ENCODE measurements around the gene WDR43. TPM values are rescaled to one million over a fixed set of nuclear protein-coding genes. Genes with fewer than 3 reads are reported as not detected.

The WDR43 gene
- total RNA-seq, 8 experiments from 2014 or later, result 21.9 to 87.5 (median 40.8) TPM

DNA sequence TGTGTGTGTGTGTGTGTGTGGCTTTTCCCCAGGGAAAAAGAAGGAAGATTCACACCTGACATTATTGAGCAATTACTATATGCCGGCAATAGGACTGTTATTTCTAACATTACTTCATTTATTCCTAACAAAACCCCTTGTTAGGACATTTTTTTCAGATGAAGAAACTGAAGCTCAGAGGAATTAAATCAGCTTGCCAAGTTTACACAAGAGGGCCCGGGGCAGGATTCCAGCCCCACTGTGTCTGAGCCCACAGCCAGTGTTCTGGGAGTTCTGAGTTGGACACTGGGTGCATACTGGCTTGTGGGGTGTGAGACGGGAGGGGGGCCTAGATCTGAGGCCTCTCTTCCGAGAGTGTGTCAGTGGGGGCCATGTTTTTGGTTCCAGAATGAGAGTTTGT, 96.6 kb downstream of the WDR43 start:
- 0 to 100% (median 61%) methylated on average over 1 to 3 of the region's 4 CpGs; no CpG with 5 or more reads in 5 of the 10 experiments for WGBS, 10 experiments
- ATAC-seq (replicated peaks in 6 of 8), result peak in 3 of 8 experiments; percentile 7 to 22 (median 9)
- peaks cover 0 to 19% of the 10 kb centered on the region in 2 donors for H3K4me1 ChIP-seq (replicated peaks in 1 of 2)
- H3K27ac ChIP-seq, result no peak overlapping the region
- in situ Hi-C loops (cut with MboI; ENCODE audit: low pct_unique_long_range_greater_than_20kb in 2 of 9, low sequenced_read_pairs in 9 of 9, unreplicated experiment in 9 of 9), result no loop called here
- no peak overlapping the region for H3K4me3 ChIP-seq

DNA sequence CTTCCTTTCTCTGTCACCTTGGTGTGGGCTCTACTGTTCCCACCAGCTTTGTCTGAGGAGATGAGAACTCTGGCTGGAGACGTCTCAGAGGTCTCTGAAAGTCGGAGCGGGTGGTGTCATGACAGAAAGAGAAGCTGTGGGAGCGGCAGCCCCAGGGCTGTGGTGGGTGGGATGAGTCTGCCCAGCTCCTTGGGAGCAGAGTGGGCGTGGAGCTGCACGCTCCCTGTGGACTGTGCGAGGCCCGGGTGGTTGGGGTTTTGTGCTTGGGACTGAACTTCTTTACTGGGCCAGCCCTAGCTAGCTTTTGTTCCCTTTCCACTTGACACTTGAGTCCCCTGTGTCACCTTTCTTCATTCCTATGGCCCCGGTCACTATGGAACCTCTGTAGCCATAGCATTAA, 97.0 kb downstream of the WDR43 start:
- 26 to 86% (median 80%) methylated on average over 1 to 4 of the region's 9 CpGs; no CpG with 5 or more reads in 7 of the 10 experiments for WGBS, 10 experiments
- in situ Hi-C loops (cut with MboI; ENCODE audit: low pct_unique_long_range_greater_than_20kb in 2 of 9, low sequenced_read_pairs in 9 of 9, unreplicated experiment in 9 of 9), result no loop called here
- peaks cover 0 to 19% of the 10 kb centered on the region in 2 donors for H3K4me1 ChIP-seq (replicated peaks in 1 of 2)
- ATAC-seq (replicated peaks in 6 of 8), result peak in 6 of 8 experiments; percentile 13 to 63 (median 52)
- no peak overlapping the region for H3K4me3 ChIP-seq
- no peak overlapping the region for H3K27ac ChIP-seq

DNA sequence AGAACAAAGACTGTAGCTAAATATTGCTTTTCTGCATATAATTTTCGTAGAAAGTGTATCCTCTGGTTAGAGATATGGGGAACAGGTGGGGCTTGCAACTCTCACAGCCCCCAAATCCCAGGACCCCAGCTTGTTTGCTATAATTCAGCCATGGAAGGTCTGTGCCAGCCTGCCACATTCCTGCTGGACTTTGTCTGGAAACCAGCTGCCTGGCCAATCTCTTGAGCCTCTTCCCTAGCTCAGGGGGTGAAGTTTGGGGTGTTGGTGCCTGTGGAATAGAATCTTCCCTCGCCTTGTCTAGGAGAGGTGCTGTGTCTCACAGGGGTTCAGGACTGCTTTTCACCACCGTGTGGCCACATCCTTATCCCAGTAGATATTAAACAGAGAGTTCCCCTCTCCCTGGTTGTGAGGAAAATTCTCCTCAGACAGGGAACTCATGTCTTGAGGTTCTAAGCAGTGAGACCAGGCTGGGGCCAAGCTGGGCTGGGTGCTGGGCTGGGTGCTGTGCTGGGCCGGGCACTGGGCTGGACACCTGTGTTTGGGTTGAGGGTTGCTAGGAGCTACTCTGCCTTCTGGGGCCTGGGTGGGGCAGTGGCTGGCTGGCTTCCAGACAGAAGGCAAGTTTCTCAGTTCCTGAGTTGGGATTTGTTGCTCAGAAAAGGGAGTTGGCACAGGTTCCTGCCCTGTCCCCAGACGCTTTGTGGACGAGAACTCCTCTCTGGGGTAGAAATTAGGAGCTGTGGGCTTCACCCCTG, 98.9 kb downstream of the WDR43 start:
- H3K4me3 ChIP-seq, result no peak overlapping the region
- in situ Hi-C loops (cut with MboI; ENCODE audit: low pct_unique_long_range_greater_than_20kb in 2 of 9, low sequenced_read_pairs in 9 of 9, unreplicated experiment in 9 of 9), result no loop called here
- ATAC-seq (replicated peaks in 6 of 8), result peak in 5 of 8 experiments; percentile 25 to 95 (median 56)
- H3K4me1 ChIP-seq (replicated peaks in 1 of 2), result peaks cover 0 to 27% of the 10 kb centered on the region in 2 donors
- WGBS, 10 experiments, result 38 to 86% (median 66%) methylated on average over 1 to 5 of the region's 6 CpGs; no CpG with 5 or more reads in 2 of the 10 experiments
- no peak overlapping the region for H3K27ac ChIP-seq

DNA sequence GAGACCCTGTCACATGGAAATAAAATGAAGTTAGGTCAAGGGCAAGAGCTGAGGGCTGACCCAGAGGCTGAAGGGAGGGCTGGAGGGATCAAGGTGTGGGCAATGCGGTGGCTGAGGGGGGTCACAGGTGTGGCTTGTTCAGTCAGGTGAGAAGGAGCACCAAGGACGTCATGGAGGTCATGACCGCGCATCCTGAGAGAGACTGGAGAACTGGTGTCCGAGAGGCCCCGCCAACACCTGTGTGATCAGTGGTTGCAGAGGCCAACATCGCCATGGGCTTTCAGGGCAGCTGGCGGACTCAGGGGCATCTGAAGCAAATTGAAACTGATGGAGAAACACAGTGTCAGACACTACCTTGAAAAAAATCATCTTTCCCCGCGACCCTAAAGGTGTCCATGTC, 99.6 kb downstream of the WDR43 start:
- 60 to 100% (median 96%) methylated on average over 1 to 5 of the region's 10 CpGs; no CpG with 5 or more reads in 6 of the 10 experiments for WGBS, 10 experiments
- H3K27ac ChIP-seq, result no peak overlapping the region
- no peak for ATAC-seq (replicated peaks in 6 of 8)
- in situ Hi-C loops (cut with MboI; ENCODE audit: low pct_unique_long_range_greater_than_20kb in 2 of 9, low sequenced_read_pairs in 9 of 9, unreplicated experiment in 9 of 9), result no loop called here
- H3K4me1 ChIP-seq (replicated peaks in 1 of 2), result peaks cover 0 to 27% of the 10 kb centered on the region in 2 donors
- no peak overlapping the region for H3K4me3 ChIP-seq

DNA sequence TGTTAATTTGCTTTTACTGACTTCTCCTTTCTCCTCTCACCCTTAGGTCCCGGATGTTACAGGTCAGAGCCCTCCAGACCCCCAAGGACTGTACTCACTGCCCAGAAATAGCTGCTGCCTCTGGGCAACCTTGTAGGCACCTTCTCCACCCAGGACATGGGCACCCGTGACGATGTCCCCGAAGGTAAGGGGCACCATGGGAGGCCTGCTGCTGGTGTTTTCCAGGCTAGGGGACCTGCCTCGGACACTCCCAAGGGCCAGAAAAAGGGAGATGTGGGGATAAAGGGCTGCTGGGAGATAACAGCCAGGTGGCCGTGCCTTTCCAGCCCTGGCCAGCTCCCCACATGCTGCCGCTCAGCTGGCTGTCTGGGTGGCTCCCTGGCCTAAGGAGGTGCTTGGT, 100.2 kb downstream of the WDR43 start:
- in situ Hi-C loops (cut with MboI; ENCODE audit: low pct_unique_long_range_greater_than_20kb in 2 of 9, low sequenced_read_pairs in 9 of 9, unreplicated experiment in 9 of 9), result no loop called here
- Histone ChIP-seq H3K4me3 (no peak overlapping the region), H3K4me1 (replicated peaks in 1 of 2) (peaks cover 0 to 27% of the 10 kb centered on the region in 2 donors), H3K27ac (no peak overlapping the region)
- WGBS, 10 experiments, result 67 to 100% (median 85%) methylated on average over 2 to 4 of the region's 7 CpGs; no CpG with 5 or more reads in 6 of the 10 experiments
- ATAC-seq (replicated peaks in 6 of 8), result no peak

DNA sequence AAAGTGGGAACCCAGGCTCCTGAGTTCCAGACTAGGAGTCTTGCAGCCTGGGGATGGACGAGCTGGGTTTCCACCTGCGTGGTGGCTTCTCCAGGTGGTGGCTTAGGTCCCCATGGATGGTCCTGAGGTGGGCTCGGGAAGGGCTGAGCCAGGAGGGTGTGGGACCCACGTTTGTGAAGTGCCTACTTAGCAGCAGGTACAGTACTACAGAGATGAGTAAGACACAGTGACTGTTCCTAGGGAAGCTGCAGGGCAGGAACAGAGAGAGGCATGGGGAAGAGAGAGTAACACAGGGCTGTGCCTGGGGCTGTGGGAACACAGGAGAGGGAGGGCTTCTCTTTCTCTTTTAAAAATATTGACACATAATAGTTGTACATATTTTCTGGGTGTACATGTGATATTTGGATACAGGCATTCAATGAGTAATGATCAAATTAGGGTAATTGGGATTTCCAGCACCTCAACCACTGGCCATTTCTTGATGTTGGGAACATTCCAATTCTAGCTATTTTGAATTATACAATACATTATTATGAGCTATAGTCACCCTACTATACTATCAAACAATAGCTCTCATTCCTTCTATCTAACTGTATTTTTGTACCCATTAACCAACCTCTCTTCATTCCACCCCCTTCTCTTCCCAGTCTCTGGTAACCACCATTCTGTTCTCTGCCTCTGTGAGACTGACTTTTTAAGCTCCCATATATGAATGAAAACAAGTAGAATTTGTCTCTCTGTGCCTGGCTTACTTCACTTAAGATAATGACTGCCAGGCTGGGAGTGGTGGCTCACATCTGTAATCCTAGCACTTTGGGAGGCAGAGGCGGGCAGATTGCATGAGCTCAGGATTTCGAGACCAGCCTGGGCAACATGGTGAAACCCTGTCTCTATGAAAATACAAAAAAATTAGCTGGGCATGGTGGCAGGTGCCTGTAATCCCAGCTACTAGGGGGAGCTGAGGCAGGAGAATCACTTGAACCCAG, 101.6 kb downstream of the WDR43 start:
- no peak for ATAC-seq (replicated peaks in 6 of 8)
- Histone ChIP-seq H3K27ac (no peak overlapping the region), H3K4me1 (replicated peaks in 1 of 2) (peaks cover 0 to 27% of the 10 kb centered on the region in 2 donors), H3K4me3 (no peak overlapping the region)
- WGBS, 10 experiments, result 43 to 100% (median 75%) methylated on average over 1 to 6 of the region's 6 CpGs; no CpG with 5 or more reads in 4 of the 10 experiments
- in situ Hi-C loops (cut with MboI; ENCODE audit: low pct_unique_long_range_greater_than_20kb in 2 of 9, low sequenced_read_pairs in 9 of 9, unreplicated experiment in 9 of 9), result no loop called here

DNA sequence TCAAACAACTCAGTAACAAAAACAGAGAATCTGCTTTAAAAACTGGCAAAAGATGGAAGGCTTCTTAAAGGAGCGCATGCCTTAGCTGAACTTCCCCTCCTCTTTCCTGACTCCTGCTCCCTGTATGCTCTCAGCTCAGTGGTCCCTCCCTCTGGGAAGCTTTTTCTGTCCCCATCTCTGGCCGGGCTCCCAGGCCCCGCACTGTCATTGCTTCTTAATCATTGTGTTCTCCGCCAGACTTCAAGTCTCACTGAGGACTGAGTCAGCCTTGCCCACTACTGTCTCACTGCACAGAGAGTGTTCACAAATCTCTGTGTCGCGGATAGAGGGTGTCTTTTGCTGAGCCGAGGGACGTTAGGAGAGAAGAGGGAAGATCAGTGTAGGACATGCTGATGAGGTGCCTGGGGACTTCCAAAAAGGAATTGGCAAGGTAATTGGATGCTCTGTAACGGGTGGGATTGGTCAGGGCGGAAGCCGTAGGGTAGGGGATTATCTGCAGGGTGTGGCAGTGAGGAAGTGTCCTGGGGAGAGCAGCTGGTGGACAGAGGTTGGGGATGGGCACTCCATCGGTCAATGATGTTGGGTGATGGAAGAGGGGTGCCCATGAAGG, 102.9 kb downstream of the WDR43 start:
- Histone ChIP-seq H3K4me1 (replicated peaks in 1 of 2) (peaks cover 0 to 17% of the 10 kb centered on the region in 2 donors), H3K4me3 (no peak overlapping the region), H3K27ac (no peak overlapping the region)
- WGBS, 10 experiments, result 0 to 78% (median 48%) methylated on average over 2 to 11 of the region's 12 CpGs; no CpG with 5 or more reads in 2 of the 10 experiments
- in situ Hi-C loops (cut with MboI; ENCODE audit: low pct_unique_long_range_greater_than_20kb in 2 of 9, low sequenced_read_pairs in 9 of 9, unreplicated experiment in 9 of 9), result no loop called here
- ATAC-seq (replicated peaks in 6 of 8), result peak in 7 of 8 experiments; percentile 44 to 97 (median 95)

Other genes with a start within 250 kb of the WDR43 start
- 100 to 1,000 TPM in 7 of 8 experiments, 10 to 100 TPM in 1; 96.7 to 217 (median 144) TPM for gene PPP1CB, start 142.8 kb upstream of the WDR43 start, total RNA-seq
- 1 to 10 TPM in 5 of 8 experiments, under 1 TPM in 3; 0.83 to 5.4 (median 2.0) TPM for gene SPDYA, start 83.8 kb upstream of the WDR43 start, total RNA-seq
- 10 to 100 TPM; 13.5 to 33.3 (median 18.2) TPM for gene TRMT61B, start 24.4 kb upstream of the WDR43 start, total RNA-seq
- 1 to 10 TPM in 2 of 8 experiments, under 1 TPM in 6; 0.05 to 7.6 (median 0.63) TPM for gene TOGARAM2, start 86.6 kb downstream of the WDR43 start, total RNA-seq
- under 1 TPM; 0.04 to 0.91 (median 0.18) TPM for gene PCARE, start 179.9 kb downstream of the WDR43 start, total RNA-seq
- 10 to 100 TPM in 6 of 8 experiments, 1 to 10 TPM in 2; 5.4 to 63.1 (median 19.1) TPM for gene CLIP4, start 220.7 kb downstream of the WDR43 start, total RNA-seq